Thyroid gland (tissue), 4 donors: ENCODE results near the gene SKI. TPM values are rescaled to one million over a fixed set of nuclear protein-coding genes. Genes with fewer than 3 reads are reported as not detected.

Experiments used
- DNase-seq, 2 donors: peaks; one replicate each; pipeline ENCODE4 v3.0.0-alpha.2; 2019
- H3K27ac ChIP-seq, 3 donors: fragments of 200-600 bp; sonication (generic); 1 replicate in 2 of 3; 2 replicates in 1 of 3; pipeline ENCODE4 v1.5.1; 2016 to 2019; ENCODE audit warnings: mild to moderate bottlenecking in 1 of 3, moderate library complexity in 1 of 3
- H3K27me3 ChIP-seq: fragments of 200-600 bp; sonication (generic); one replicate; pipeline ENCODE4 v1.5.1; 2019
- H3K36me3 ChIP-seq, 2 donors: fragments of 200-600 bp; sonication (generic); one replicate each; pipeline ENCODE4 v1.5.1; 2016 to 2019
- H3K4me1 ChIP-seq, 2 donors: fragments of 200-600 bp; sonication (generic); one replicate each; pipeline ENCODE4 v1.5.1; 2017 to 2019
- H3K4me3 ChIP-seq, 3 donors: fragments of 200-600 bp; sonication (generic); replicated peaks in 1 of 3; 1 replicate in 2 of 3; 2 replicates in 1 of 3; pipeline ENCODE4 v1.5.1; 2016; ENCODE audit warnings: mild to moderate bottlenecking in 1 of 3
- H3K9me3 ChIP-seq: fragments of 200-600 bp; sonication (generic); one replicate; pipeline ENCODE4 v1.5.1; 2017
- POLR2A ChIP-seq, 2 donors: fragments of 450-650 bp; IDR thresholded peaks; one replicate each; pipeline ENCODE4 v1.6.1; 2017; ENCODE audit warnings: antibody characterized with exemption in 2 of 2, mild to moderate bottlenecking in 2 of 2, moderate library complexity in 1 of 2
- WGBS, 2 donors: methylation state at CpG; one replicate each; pipeline ENCODE4 v1.1.5; 2017; 5-methylcytosine and 5-hydroxymethylcytosine counted together
- intact Hi-C: fragments of 100-400 bp; cut with DNase I; formaldehyde crosslinking; loops from one replicate; pipeline ENCODE4 v1.15.1; 2023
- total RNA-seq, 4 donors: library from RNA; depleted of rRNA; stranded (reverse); fragments of >200 nt; gene quantifications; one replicate each; pipeline ENCODE4 v1.2.3, GENCODE V29; 2016
- TF ChIP-seq, protein P1 (sequence below), 6 experiments: fragments of 200-600 bp in 3 of 6; fragments of 450-650 bp in 3 of 6; sonication (generic) in 3 of 6; IDR thresholded peaks; one replicate each; pipeline ENCODE4 v1.5.1; 2016 to 2019; ENCODE audit warnings: antibody characterized with exemption in 6 of 6, mild to moderate bottlenecking in 2 of 6, inconsistent platforms in 1 of 6, moderate library complexity in 1 of 6

The SKI gene
- total RNA-seq, 4 donors from 2014 or later: 31.4 to 59.6 (median 39.9) TPM

GRCh38 chr1:2184934-2185333 is 43.2 kb upstream of the SKI start:
- no peak for DNase-seq
- Histone ChIP-seq H3K36me3 (peaks cover 5 to 15% of the 10 kb centered on the region in 2 donors), H3K9me3 (no peaks in the 10 kb centered on the region), H3K4me1 (peaks cover 2 to 4% of the 10 kb centered on the region in 2 donors), H3K4me3 (no peak overlapping the region), H3K27me3 (no peaks in the 10 kb centered on the region), H3K27ac (no peak overlapping the region)
- intact Hi-C loops: no loop called here
- 94 to 96% methylated on average over 24 to 33 of the region's 33 CpGs for WGBS, 2 donors
- no peak for TF ChIP-seq POLR2A (IDR thresholded peaks at IDR 0.05)
- TF ChIP-seq, protein P1, sequence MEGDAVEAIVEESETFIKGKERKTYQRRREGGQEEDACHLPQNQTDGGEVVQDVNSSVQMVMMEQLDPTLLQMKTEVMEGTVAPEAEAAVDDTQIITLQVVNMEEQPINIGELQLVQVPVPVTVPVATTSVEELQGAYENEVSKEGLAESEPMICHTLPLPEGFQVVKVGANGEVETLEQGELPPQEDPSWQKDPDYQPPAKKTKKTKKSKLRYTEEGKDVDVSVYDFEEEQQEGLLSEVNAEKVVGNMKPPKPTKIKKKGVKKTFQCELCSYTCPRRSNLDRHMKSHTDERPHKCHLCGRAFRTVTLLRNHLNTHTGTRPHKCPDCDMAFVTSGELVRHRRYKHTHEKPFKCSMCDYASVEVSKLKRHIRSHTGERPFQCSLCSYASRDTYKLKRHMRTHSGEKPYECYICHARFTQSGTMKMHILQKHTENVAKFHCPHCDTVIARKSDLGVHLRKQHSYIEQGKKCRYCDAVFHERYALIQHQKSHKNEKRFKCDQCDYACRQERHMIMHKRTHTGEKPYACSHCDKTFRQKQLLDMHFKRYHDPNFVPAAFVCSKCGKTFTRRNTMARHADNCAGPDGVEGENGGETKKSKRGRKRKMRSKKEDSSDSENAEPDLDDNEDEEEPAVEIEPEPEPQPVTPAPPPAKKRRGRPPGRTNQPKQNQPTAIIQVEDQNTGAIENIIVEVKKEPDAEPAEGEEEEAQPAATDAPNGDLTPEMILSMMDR (IDR thresholded peaks at IDR 0.05): no peak

- intact Hi-C loops: no loop called here
- peaks cover 14 to 16% of the 10 kb centered on the region in 2 donors for H3K4me1 ChIP-seq
- H3K27ac ChIP-seq: no peak overlapping the region
- H3K27me3 ChIP-seq: no peaks in the 10 kb centered on the region
- TF ChIP-seq, protein P1 (IDR thresholded peaks at IDR 0.05): no peak
- TF ChIP-seq POLR2A (IDR thresholded peaks at IDR 0.05): no peak
- DNase-seq: no peak
- H3K4me3 ChIP-seq: no peak overlapping the region
- no peaks in the 10 kb centered on the region for H3K9me3 ChIP-seq
- 90 to 94% methylated on average over 16 to 21 of the region's 38 CpGs for WGBS, 2 donors
- H3K36me3 ChIP-seq: peaks cover 0 to 15% of the 10 kb centered on the region in 2 donors
Measured at GRCh38 chr1:2185880-2186855, 42.0 kb upstream of the SKI start.

GRCh38 chr1:2186901-2187300 is 41.2 kb upstream of the SKI start:
- Histone ChIP-seq H3K27ac (no peak overlapping the region), H3K9me3 (no peaks in the 10 kb centered on the region), H3K4me3 (no peak overlapping the region), H3K27me3 (no peaks in the 10 kb centered on the region), H3K4me1 (peaks cover 19 to 23% of the 10 kb centered on the region in 2 donors), H3K36me3 (peaks cover 0 to 15% of the 10 kb centered on the region in 2 donors)
- intact Hi-C loops: no loop called here
- no peak for TF ChIP-seq POLR2A (IDR thresholded peaks at IDR 0.05)
- TF ChIP-seq, protein P1 (IDR thresholded peaks at IDR 0.05): no peak
- 91 to 92% methylated on average over 9 of the region's 9 CpGs for WGBS, 2 donors
- DNase-seq: no peak

GRCh38 chr1:2187619-2188018 is 40.5 kb upstream of the SKI start:
- peaks cover 0 to 15% of the 10 kb centered on the region in 2 donors for H3K36me3 ChIP-seq
- no peak overlapping the region for H3K27ac ChIP-seq
- no peaks in the 10 kb centered on the region for H3K27me3 ChIP-seq
- no peak for DNase-seq
- WGBS, 2 donors: 87 to 88% methylated on average over 10 to 13 of the region's 13 CpGs
- H3K4me3 ChIP-seq: no peak overlapping the region
- H3K9me3 ChIP-seq: no peaks in the 10 kb centered on the region
- H3K4me1 ChIP-seq: peaks cover 26 to 31% of the 10 kb centered on the region in 2 donors
- intact Hi-C loops: no loop called here
- no peak for TF ChIP-seq POLR2A (IDR thresholded peaks at IDR 0.05)
- TF ChIP-seq, protein P1 (IDR thresholded peaks at IDR 0.05): no peak

DNA sequence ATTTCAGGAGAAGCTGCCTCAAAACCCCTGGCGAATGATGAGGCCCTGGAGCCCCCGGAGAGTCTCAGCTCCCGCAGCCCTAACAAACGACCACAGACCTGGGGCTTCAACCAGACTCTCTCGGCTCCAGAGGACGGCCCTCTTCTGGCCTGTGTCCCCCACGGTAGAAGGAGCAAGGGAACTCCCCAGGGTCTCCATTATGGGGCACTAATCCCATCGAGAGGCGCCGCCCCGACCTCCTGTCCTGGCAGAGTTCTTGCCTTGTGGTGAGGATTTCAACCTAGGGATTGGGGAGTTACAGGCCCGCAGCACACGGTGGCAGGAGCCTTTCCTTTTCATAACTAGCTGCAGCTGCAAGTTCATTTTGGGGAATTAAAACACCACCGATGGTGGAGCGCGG is 39.8 kb upstream of the SKI start:
- WGBS, 2 donors: 90 to 98% methylated on average over 5 to 8 of the region's 16 CpGs
- H3K27ac ChIP-seq: no peak overlapping the region
- no peak for TF ChIP-seq POLR2A (IDR thresholded peaks at IDR 0.05)
- TF ChIP-seq, protein P1 (IDR thresholded peaks at IDR 0.05): no peak
- intact Hi-C loops: no loop called here
- no peaks in the 10 kb centered on the region for H3K9me3 ChIP-seq
- no peak for DNase-seq
- H3K27me3 ChIP-seq: no peaks in the 10 kb centered on the region
- H3K4me1 ChIP-seq: peaks cover 34 to 38% of the 10 kb centered on the region in 2 donors
- peaks cover 0 to 15% of the 10 kb centered on the region in 2 donors for H3K36me3 ChIP-seq
- H3K4me3 ChIP-seq: no peak overlapping the region
